GM19372 (cell line): Measurements from ENCODE around the gene TRIM56.
"Not testable (repeated sequence)": the region's sequence is repeated elsewhere in the genome, so short reads cannot be mapped to it uniquely, and the experiment has no call there.

Experiments used
- ATAC-seq: cut with Tn5 transposase; IDR thresholded peaks from one replicate; pipeline ENCODE4 v1.9.1; 2021; ENCODE audit warnings: mild to moderate bottlenecking, low read depth, moderate library complexity; ENCODE audit not compliant: unreplicated experiment

Gene TRIM56

GRCh38 chr7:101109368-101109767, 24.1 kb downstream of the TRIM56 start:
- no peak for ATAC-seq

- no peak for ATAC-seq
Observed at GRCh38 chr7:101111261-101111660, 26.0 kb downstream of the TRIM56 start.

- ATAC-seq: no peak
Observed at GRCh38 chr7:101112233-101112632, 27.0 kb downstream of the TRIM56 start.

GRCh38 chr7:101113140-101113539, 27.9 kb downstream of the TRIM56 start:
- ATAC-seq: not testable (repeated sequence)

DNA sequence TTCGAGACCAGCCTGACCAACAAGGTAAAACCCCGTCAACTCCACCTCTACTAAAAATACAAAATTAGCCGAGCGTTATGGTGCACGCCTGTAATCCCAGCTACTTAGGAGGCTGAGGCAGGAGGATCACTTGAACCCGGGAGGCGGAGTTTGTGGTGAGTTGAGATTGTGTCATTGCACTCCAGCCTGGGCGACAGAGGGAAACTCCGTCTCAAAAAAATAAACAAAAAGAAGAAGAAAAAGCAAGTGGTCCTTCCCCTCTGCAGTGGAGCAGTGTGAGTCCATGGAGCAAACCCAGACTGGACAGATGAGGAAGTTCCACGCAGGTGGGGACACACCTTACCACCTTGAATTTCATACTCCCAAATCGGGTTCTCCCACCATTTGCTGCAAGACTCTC, 28.6 kb downstream of the TRIM56 start:
- ATAC-seq: no peak

- ATAC-seq: no peak
Observed at GRCh38 chr7:101114492-101114891, 29.2 kb downstream of the TRIM56 start.

DNA sequence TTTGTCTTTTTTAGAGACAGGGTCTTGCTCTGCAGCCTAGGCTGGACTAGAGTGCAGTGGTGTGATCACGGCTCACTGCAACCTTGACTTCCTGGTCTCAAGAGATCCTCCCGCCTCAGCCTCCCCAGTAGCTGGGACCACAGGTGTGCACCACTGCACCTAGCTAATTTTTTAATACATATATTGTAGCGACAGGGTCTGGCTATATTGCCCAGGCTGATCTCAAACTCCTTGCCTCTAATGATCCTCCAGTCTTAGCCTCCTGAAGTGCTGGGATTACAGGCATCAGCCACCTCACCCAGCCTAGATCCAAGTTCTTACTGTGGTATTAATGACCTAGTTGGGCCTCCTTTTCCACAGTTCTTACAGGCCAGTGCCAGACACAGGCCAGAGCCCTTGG, 29.9 kb downstream of the TRIM56 start:
- ATAC-seq: no peak

- ATAC-seq: no peak
Observed at GRCh38 chr7:101116898-101117297, 31.6 kb downstream of the TRIM56 start.

GRCh38 chr7:101118856-101119255, 33.6 kb downstream of the TRIM56 start:
- no peak for ATAC-seq

- ATAC-seq: no peak
Observed at GRCh38 chr7:101119876-101120275, 34.6 kb downstream of the TRIM56 start.

GRCh38 chr7:101120315-101120714, 35.0 kb downstream of the TRIM56 start:
- ATAC-seq: no peak

- not testable (repeated sequence) for ATAC-seq
Observed at GRCh38 chr7:101121631-101121990, 36.3 kb downstream of the TRIM56 start.

DNA sequence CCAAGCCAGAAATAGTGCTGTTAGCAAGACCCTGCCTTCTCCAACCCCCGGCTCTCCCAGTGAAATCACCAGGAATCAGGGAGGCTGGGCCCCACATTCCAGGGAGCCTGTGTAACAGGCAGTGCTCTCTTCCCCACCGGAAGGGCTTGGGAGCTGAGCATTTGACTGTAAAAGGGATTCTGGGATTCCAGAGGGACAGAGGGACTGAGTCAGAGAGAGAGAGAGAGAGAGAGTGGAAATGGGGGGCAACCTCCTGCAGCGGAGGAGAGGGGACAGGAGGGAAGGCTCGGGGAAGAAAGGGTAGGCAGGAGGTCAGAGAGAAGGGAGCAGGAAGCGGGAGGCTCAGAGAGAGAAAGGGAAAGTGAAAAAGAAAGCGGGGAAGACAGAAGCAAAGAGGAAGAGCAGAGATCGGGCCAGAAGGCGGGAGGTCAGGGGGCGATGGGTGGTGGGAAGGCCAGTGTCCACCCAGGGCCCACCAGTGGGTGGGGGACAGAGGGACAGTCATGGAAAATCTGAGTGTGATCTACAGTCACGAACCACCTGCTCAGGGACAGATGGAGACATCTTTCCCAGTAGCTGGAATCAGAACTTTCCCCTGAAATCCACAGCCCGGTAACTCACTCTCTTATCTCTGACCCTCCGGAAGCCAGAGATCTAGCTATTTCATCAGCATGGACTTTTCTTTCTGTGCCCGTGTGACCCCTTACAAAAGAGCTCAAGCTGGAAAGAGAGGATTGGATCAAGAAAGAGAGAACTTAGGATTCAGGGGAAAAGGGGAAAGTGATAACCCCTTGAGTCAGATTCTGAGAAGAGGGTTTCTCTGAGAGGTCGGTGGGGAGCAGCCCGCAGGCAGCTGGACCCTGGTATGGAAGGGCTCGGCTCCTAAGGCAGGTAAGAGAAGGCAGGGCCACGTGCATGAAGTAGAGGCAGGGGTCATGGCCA, 37.0 kb downstream of the TRIM56 start:
- ATAC-seq: no peak

DNA sequence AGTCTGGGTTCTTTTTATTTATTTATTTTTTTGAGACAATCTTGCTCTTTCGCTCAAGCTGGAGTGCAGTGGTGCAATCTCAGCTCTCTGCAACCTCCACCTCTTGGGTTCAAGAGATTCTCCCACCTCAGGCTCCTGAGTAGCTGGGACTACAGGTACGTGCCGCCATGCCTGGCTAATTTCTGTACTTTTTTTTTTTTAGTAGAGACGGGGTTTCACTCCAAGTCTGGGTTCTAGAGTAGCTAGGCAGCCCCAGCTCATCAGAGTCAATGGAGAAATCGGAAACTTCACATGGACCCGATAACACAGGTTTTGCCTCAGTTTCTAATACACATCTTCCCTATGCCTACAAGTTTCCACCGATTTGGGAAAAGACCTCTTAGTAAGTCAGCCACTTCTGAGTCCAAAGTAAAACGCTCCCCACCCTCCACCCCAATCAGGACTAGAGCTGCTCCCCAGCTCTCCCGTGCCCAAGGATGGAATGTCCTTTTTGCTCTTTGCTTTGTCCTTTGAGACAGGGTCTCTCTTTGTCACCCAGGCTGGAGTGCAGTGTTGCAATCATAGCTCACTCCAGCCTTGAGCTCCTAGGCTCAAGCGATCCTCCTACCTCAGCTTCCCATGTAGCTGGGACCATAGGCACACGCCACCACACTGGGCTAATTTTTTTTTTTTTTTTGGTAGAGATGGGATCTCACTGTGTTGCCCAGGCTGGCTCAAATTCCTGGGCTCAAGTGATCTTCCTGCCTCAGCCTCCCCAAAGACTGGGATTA, 37.8 kb downstream of the TRIM56 start:
- no peak for ATAC-seq

DNA sequence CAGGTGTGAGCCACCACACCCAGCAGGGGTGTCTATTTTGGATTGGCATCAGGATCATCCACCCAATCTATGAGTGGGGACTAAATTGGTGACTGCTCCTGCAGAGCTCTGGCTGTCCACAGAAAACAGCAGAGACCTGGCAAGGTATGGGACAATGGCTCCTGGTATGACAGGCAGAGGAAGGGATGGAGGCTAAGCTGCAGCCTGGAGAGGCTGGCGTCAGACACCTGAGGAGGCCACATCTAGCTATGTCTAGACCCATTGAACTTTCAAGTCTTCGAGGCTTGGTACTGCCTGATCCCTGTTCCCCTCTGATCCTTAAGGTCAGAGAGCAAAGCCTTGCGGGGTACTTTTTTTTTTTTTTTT, 38.4 kb downstream of the TRIM56 start:
- ATAC-seq: no peak

- ATAC-seq: no peak
Observed at GRCh38 chr7:101124376-101125056, 39.2 kb downstream of the TRIM56 start.

DNA sequence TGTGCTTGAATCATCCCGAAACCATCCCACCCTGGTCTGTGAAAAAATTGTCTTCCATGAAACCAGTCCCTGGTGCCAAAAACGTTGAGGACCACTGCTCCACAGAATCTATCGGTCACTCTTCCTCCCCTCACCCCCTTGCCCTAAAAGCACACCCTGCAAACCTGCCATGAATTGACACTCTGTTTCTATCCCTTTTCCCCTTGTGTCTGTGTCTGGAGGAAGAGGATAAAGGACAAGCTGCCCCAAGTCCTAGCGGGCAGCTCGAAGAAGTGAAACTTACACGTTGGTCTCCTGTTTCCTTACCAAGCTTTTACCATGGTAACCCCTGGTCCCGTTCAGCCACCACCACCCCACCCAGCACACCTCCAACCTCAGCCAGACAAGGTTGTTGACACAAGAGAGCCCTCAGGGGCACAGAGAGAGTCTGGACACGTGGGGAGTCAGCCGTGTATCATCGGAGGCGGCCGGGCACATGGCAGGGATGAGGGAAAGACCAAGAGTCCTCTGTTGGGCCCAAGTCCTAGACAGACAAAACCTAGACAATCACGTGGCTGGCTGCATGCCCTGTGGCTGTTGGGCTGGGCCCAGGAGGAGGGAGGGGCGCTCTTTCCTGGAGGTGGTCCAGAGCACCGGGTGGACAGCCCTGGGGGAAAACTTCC, 40.8 kb downstream of the TRIM56 start:
- peak; percentile 43 for ATAC-seq

DNA sequence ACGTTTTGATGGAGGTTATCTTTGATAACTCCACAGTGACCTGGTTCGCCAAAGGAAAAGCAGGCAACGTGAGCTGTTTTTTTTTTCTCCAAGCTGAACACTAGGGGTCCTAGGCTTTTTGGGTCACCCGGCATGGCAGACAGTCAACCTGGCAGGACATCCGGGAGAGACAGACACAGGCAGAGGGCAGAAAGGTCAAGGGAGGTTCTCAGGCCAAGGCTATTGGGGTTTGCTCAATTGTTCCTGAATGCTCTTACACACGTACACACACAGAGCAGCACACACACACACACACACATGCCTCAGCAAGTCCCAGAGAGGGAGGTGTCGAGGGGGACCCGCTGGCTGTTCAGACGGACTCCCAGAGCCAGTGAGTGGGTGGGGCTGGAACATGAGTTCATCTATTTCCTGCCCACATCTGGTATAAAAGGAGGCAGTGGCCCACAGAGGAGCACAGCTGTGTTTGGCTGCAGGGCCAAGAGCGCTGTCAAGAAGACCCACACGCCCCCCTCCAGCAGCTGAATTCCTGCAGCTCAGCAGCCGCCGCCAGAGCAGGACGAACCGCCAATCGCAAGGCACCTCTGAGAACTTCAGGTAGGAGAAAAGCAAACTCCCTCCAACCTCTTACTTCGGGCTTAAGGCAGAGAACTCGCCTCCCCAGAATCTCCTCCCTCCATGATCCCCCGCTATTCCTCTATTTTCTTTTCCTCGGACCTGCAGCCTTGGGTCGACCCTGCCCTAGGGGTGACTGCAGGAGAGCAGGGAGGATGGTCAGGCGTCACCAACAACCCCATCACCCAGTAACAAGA, 41.6 kb downstream of the TRIM56 start, which contains the start of gene SERPINE1:
SERPINE1 (plus strand) TSS at position 454 of the 809 bp plus-strand sequence. CDS start 1,290 bp downstream, outside the sequence.
- ATAC-seq: peak; percentile 31

DNA sequence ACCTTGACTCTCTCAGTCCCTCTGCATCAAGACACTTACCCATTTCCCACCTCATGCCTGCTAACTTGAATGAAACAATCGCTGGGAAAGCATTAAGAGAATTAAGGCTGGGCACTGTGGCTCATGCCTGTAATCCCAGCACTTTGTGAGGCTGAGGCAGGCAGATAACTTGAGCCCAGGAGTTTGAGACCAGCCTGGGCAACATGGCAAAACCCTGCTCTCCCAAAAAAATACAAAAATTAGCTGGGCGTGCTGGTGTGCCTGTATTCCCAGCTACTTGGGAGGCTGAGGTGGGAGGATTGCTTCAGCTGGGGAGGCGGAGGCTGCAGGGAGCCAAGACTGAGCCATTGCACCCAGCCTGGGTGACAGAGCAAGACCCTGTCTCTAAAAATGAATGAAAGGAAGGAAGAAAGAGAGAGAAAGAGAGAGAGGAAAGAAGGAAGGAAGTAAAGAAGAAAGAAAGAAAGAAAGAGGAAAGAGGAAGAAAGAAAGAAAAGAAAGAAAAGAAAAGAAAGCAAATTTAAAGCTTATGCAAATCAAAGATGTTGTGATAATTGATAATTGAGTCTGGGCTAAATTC, 42.3 kb downstream of the TRIM56 start:
- ATAC-seq: no peak
